ENCODE measurements around the gene ATP9A.
A peak's percentile ranks its signal among the peaks of the same experiment; 100 is the strongest.
"Not testable (repeated sequence)": the region's sequence is repeated elsewhere in the genome, so short reads cannot be mapped to it uniquely, and the experiment has no call there.

ATP9A gene

GRCh38 chr20:51653226-51653625, 115.0 kb downstream of the ATP9A start:
- no peak for DNase-seq

- peak in 1 of 2 donors; percentile 14 for DNase-seq
These were observed 116.2 kb downstream of the ATP9A start for GRCh38 chr20:51651921-51652549.

GRCh38 chr20:51650685-51651134, 117.5 kb downstream of the ATP9A start:
- peak; percentile 82 to 90 for DNase-seq

- DNase-seq = no peak
These were observed 119.6 kb downstream of the ATP9A start for GRCh38 chr20:51648571-51648947.

GRCh38 chr20:51647674-51648570, 120.3 kb downstream of the ATP9A start:
- no peak for DNase-seq

- not testable (repeated sequence) for DNase-seq
These were observed 124.4 kb downstream of the ATP9A start for GRCh38 chr20:51643810-51644209.

- DNase-seq = no peak
These were observed 124.8 kb downstream of the ATP9A start for GRCh38 chr20:51643390-51643789.

- DNase-seq = no peak
These were observed 126.3 kb downstream of the ATP9A start for GRCh38 chr20:51641866-51642265.

- no peak for DNase-seq
These were observed 127.4 kb downstream of the ATP9A start for GRCh38 chr20:51640743-51641142.

GRCh38 chr20:51639206-51639832, 128.9 kb downstream of the ATP9A start:
- DNase-seq = peak; percentile 47 to 57

- no peak for DNase-seq
These were observed 130.9 kb downstream of the ATP9A start for GRCh38 chr20:51637241-51637640.

- DNase-seq = peak in 1 of 2 donors; percentile 38
These were observed 132.1 kb downstream of the ATP9A start for GRCh38 chr20:51636123-51636522.

GRCh38 chr20:51635680-51636079, 132.5 kb downstream of the ATP9A start:
- DNase-seq = no peak

- DNase-seq = no peak
These were observed 133.3 kb downstream of the ATP9A start for GRCh38 chr20:51634877-51635276.

- DNase-seq = no peak
These were observed 133.9 kb downstream of the ATP9A start for GRCh38 chr20:51634257-51634656.

- DNase-seq = no peak
These were observed 134.8 kb downstream of the ATP9A start for GRCh38 chr20:51633430-51633829.

- no peak for DNase-seq
These were observed 136.2 kb downstream of the ATP9A start for GRCh38 chr20:51631953-51632352.

- peak; percentile 89 to 90 for DNase-seq
These were observed 136.9 kb downstream of the ATP9A start for GRCh38 chr20:51631011-51631950.

- DNase-seq = no peak
These were observed 138.7 kb downstream of the ATP9A start for GRCh38 chr20:51629399-51630058.

- peak in 1 of 2 donors; percentile 54 for DNase-seq
These were observed 139.4 kb downstream of the ATP9A start for GRCh38 chr20:51628533-51629398.

- DNase-seq = peak; percentile 36 to 54
These were observed 140.6 kb downstream of the ATP9A start for GRCh38 chr20:51627586-51627985.
